Measurements from ENCODE around the gene MCCC1.

DNA sequence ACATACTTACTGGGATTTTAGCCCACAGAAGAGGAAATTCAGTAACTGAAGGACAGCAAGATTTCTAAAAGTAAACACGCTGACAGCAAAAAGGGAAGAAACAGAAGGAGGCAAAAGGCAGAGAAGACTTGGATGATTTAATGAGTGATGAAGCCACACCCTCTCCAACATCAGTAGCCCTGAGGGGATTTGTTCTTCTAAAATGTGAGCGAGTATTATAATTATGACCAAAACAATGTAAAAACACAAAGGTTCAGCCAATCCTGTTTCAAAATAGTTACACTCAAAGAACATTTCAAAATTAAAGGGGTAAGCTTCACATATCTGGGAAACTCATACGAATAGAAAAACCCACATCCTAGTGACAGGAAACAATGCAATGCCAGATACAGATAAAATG, 25.0 kb downstream of the MCCC1 start:
- TF ChIP-seq ZFP30 (CRISPR knock-in tag; IDR thresholded peaks at IDR 0.05) (no peak), OSR1 (CRISPR knock-in tag; IDR thresholded peaks at IDR 0.05) (no peak), ZNF8 (CRISPR knock-in tag; IDR thresholded peaks at IDR 0.05) (no peak), RARB (CRISPR knock-in tag; IDR thresholded peaks at IDR 0.05) (no peak), ESRRG (CRISPR knock-in tag; IDR thresholded peaks at IDR 0.05) (no peak), ZFP3 (CRISPR knock-in tag; IDR thresholded peaks at IDR 0.05) (no peak), ZNF565 (CRISPR knock-in tag; conservative IDR thresholded peaks at IDR 0.05; ENCODE audit: low read depth) (no peak), BACH2 (CRISPR knock-in tag; IDR thresholded peaks at IDR 0.05; ENCODE audit: borderline replicate concordance) (no peak)
- TF ChIP-seq, protein P1, sequence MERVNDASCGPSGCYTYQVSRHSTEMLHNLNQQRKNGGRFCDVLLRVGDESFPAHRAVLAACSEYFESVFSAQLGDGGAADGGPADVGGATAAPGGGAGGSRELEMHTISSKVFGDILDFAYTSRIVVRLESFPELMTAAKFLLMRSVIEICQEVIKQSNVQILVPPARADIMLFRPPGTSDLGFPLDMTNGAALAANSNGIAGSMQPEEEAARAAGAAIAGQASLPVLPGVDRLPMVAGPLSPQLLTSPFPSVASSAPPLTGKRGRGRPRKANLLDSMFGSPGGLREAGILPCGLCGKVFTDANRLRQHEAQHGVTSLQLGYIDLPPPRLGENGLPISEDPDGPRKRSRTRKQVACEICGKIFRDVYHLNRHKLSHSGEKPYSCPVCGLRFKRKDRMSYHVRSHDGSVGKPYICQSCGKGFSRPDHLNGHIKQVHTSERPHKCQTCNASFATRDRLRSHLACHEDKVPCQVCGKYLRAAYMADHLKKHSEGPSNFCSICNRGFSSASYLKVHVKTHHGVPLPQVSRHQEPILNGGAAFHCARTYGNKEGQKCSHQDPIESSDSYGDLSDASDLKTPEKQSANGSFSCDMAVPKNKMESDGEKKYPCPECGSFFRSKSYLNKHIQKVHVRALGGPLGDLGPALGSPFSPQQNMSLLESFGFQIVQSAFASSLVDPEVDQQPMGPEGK (CRISPR knock-in tag; IDR thresholded peaks at IDR 0.05; ENCODE audit: borderline replicate concordance) = no peak
- TF ChIP-seq, protein P2, sequence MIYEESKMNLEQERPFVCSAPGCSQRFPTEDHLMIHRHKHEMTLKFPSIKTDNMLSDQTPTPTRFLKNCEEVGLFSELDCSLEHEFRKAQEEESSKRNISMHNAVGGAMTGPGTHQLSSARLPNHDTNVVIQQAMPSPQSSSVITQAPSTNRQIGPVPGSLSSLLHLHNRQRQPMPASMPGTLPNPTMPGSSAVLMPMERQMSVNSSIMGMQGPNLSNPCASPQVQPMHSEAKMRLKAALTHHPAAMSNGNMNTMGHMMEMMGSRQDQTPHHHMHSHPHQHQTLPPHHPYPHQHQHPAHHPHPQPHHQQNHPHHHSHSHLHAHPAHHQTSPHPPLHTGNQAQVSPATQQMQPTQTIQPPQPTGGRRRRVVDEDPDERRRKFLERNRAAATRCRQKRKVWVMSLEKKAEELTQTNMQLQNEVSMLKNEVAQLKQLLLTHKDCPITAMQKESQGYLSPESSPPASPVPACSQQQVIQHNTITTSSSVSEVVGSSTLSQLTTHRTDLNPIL (CRISPR knock-in tag; IDR thresholded peaks at IDR 0.05; ENCODE audit: low read depth) = no peak
- TF ChIP-seq, protein P3, sequence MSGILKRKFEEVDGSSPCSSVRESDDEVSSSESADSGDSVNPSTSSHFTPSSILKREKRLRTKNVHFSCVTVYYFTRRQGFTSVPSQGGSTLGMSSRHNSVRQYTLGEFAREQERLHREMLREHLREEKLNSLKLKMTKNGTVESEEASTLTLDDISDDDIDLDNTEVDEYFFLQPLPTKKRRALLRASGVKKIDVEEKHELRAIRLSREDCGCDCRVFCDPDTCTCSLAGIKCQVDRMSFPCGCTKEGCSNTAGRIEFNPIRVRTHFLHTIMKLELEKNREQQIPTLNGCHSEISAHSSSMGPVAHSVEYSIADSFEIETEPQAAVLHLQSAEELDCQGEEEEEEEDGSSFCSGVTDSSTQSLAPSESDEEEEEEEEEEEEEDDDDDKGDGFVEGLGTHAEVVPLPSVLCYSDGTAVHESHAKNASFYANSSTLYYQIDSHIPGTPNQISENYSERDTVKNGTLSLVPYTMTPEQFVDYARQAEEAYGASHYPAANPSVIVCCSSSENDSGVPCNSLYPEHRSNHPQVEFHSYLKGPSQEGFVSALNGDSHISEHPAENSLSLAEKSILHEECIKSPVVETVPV (CRISPR knock-in tag; IDR thresholded peaks at IDR 0.05) = no peak

All from SK-N-SH treated with all-trans-retinoic acid at 6 μM for 48 hours (cell line).